ENCODE measurements around the gene EIF4E2. TPM values are rescaled to one million over a fixed set of nuclear protein-coding genes. Genes with fewer than 3 reads are reported as not detected.

Gene EIF4E2
- total RNA-seq, 2 experiments from 2014 or later, result 45.9 to 46.0 TPM

DNA sequence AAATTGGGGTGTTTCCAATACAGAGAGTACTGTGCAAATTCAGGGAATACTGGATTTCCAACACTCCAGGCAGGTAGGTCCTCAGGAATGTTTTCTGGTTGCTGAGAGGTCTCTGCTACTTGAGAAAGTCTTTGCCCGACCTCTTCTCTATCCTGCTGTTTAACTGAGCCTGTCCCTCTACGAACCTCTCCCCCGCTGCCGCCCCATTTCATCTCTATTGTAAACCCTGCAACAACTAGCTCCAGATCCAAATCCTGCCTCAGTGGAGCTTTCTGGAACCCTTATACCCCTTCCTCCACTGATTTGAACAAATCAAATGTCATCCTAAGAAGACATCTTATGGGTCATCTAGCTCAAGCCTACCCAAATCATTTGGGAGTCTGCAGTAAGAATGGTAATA is 1.3 kb downstream of the EIF4E2 start:
- Mint-ChIP-seq H3K9me3 (peaks cover 5% of the 10 kb centered on the region), H3K4me1 (ENCODE audit: low read depth) (peaks cover 89% of the 10 kb centered on the region), H3K27me3 (no peaks in the 10 kb centered on the region), H3K27ac (peak overlapping the region; percentile 97), H3K4me3 (peak overlapping the region; percentile 98), H3K36me3 (ENCODE audit: low read depth) (peaks cover 85% of the 10 kb centered on the region)
- H3K27ac ChIP-seq (ENCODE audit: low read depth in 1 of 2, low read length in 2 of 2), result peak overlapping the region in 1 of 2 donors; percentile 91
- peaks cover 0 to 4% of the 10 kb centered on the region in 2 experiments for H3K9me3 ChIP-seq (ENCODE audit: control insufficient read depth in 1 of 2, insufficient read depth in 1 of 2, low read length in 2 of 2)
- DNase-seq, result no peak
- H3K27me3 ChIP-seq (ENCODE audit: control insufficient read depth in 1 of 2, insufficient read depth in 2 of 2, low read length in 2 of 2), result no peaks in the 10 kb centered on the region
- ChIA-PET POLR2A (no interaction called here), CTCF (no interaction called here)
- intact Hi-C loops (cut with DNase I, micrococcal nuclease), result loop anchor here in 1 of 2 experiments (2.0 to 5.0 kb wide), 4 partner anchors 53 to 765 kb away; partner anchors contain the start of genes COPS7B and DIS3L2
- H3K36me3 ChIP-seq (ENCODE audit: insufficient read depth, low read length), result peaks cover 28% of the 10 kb centered on the region
- TF ChIP-seq, protein P1, sequence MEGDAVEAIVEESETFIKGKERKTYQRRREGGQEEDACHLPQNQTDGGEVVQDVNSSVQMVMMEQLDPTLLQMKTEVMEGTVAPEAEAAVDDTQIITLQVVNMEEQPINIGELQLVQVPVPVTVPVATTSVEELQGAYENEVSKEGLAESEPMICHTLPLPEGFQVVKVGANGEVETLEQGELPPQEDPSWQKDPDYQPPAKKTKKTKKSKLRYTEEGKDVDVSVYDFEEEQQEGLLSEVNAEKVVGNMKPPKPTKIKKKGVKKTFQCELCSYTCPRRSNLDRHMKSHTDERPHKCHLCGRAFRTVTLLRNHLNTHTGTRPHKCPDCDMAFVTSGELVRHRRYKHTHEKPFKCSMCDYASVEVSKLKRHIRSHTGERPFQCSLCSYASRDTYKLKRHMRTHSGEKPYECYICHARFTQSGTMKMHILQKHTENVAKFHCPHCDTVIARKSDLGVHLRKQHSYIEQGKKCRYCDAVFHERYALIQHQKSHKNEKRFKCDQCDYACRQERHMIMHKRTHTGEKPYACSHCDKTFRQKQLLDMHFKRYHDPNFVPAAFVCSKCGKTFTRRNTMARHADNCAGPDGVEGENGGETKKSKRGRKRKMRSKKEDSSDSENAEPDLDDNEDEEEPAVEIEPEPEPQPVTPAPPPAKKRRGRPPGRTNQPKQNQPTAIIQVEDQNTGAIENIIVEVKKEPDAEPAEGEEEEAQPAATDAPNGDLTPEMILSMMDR (IDR thresholded peaks at IDR 0.05), result no peak
- ATAC-seq (ENCODE audit: poor library complexity), result no peak
- peak overlapping the region; percentile 99 for H3K4me3 ChIP-seq (ENCODE audit: low read length)
- peaks cover 52% of the 10 kb centered on the region for H3K4me1 ChIP-seq (ENCODE audit: insufficient read depth, low read length)

DNA sequence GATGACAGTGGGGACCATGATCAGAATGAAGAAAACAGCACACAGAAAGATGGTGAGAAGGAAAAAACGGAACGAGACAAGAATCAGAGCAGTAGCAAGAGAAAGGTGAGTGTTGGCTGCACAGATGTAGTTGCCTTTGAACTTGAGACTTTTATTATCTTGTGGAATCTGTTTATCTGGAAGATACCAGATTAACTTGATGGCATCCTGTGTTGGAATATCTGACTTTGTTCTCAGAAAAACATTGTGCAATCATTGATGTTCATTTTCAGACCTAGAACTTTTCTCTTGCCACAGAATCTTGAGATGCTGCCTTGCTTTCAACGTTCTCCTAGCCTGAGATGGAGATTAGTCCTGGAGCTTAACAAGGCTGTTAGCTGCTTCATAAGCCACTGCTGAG is 5.9 kb downstream of the EIF4E2 start:
- peaks cover 90% of the 10 kb centered on the region for H3K36me3 Mint-ChIP-seq (ENCODE audit: low read depth)
- ATAC-seq (ENCODE audit: poor library complexity) (no peak), DNase-seq (no peak)
- no peak overlapping the region for H3K27ac ChIP-seq (ENCODE audit: low read depth in 1 of 2, low read length in 2 of 2)
- H3K27ac Mint-ChIP-seq, result no peak overlapping the region
- no peaks in the 10 kb centered on the region for H3K9me3 ChIP-seq (ENCODE audit: control insufficient read depth in 1 of 2, insufficient read depth in 1 of 2, low read length in 2 of 2)
- no peaks in the 10 kb centered on the region for H3K9me3 Mint-ChIP-seq
- peaks cover 20% of the 10 kb centered on the region for H3K4me1 ChIP-seq (ENCODE audit: insufficient read depth, low read length)
- no peak overlapping the region for H3K4me3 ChIP-seq (ENCODE audit: low read length)
- no peak overlapping the region for H3K4me3 Mint-ChIP-seq
- no peaks in the 10 kb centered on the region for H3K27me3 Mint-ChIP-seq
- POLR2A ChIA-PET, result no interaction called here
- H3K4me1 Mint-ChIP-seq (ENCODE audit: low read depth), result peaks cover 50% of the 10 kb centered on the region
- intact Hi-C loops (cut with DNase I, micrococcal nuclease), result no loop called here
- TF ChIP-seq, protein P1 (IDR thresholded peaks at IDR 0.05), result no peak
- H3K27me3 ChIP-seq (ENCODE audit: control insufficient read depth in 1 of 2, insufficient read depth in 2 of 2, low read length in 2 of 2), result no peaks in the 10 kb centered on the region
- CTCF ChIA-PET, result interaction anchor here (1.2 kb wide), 1 partner anchor 10 kb away, joined by 3 read pairs; no protein-coding TSS in a partner anchor
- peaks cover 63% of the 10 kb centered on the region for H3K36me3 ChIP-seq (ENCODE audit: insufficient read depth, low read length)

DNA sequence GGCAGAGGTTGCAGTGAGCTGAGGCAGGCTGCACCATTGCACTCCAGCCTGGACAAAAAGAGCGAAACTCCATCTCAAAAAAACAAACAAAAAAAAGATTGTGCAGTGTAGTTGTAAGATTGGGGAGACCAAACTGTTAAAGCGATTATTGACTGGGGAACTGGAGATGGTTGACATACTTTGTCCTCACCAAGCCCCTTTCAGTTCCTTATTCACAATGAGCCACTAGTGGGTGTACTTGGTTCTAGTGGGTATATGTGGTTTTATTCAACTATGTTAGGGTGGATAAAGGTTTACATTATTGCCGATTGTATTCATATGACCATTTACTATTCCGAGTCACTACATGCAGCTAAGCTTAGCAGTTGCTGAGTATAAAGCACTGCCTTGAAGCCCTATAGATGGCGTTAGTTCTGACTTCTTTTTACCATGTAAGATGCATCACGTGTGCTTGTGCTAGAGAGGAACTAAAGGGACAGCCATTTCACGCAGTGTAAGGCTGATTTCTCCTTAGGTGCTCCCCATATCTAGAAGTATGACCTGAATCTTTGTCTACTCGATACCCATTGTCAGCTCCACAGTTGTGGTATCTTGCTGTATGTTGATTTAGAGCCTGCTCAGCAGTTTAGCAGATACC is 12.1 kb downstream of the EIF4E2 start:
- DNase-seq (no peak), ATAC-seq (ENCODE audit: poor library complexity) (no peak)
- no peak overlapping the region for H3K4me3 Mint-ChIP-seq
- TF ChIP-seq, protein P1 (IDR thresholded peaks at IDR 0.05), result no peak
- H3K36me3 Mint-ChIP-seq (ENCODE audit: low read depth), result peaks cover 94% of the 10 kb centered on the region
- no peaks in the 10 kb centered on the region for H3K27me3 Mint-ChIP-seq
- Histone ChIP-seq H3K27me3 (ENCODE audit: control insufficient read depth in 1 of 2, insufficient read depth in 2 of 2, low read length in 2 of 2) (no peaks in the 10 kb centered on the region), H3K4me1 (ENCODE audit: insufficient read depth, low read length) (no peaks in the 10 kb centered on the region), H3K4me3 (ENCODE audit: low read length) (no peak overlapping the region), H3K27ac (ENCODE audit: low read depth in 1 of 2, low read length in 2 of 2) (no peak overlapping the region), H3K9me3 (ENCODE audit: control insufficient read depth in 1 of 2, insufficient read depth in 1 of 2, low read length in 2 of 2) (no peaks in the 10 kb centered on the region), H3K36me3 (ENCODE audit: insufficient read depth, low read length) (peaks cover 85% of the 10 kb centered on the region)
- CTCF ChIA-PET, result no interaction called here
- no peaks in the 10 kb centered on the region for H3K4me1 Mint-ChIP-seq (ENCODE audit: low read depth)
- intact Hi-C loops (cut with DNase I, micrococcal nuclease), result no loop called here
- no peaks in the 10 kb centered on the region for H3K9me3 Mint-ChIP-seq
- POLR2A ChIA-PET, result interaction anchor here (1.0 kb wide), 1 partner anchor 9 kb away, joined by 3 read pairs; no protein-coding TSS in a partner anchor
- no peak overlapping the region for H3K27ac Mint-ChIP-seq
